Measurements from ENCODE around the gene JAK2.

DNA sequence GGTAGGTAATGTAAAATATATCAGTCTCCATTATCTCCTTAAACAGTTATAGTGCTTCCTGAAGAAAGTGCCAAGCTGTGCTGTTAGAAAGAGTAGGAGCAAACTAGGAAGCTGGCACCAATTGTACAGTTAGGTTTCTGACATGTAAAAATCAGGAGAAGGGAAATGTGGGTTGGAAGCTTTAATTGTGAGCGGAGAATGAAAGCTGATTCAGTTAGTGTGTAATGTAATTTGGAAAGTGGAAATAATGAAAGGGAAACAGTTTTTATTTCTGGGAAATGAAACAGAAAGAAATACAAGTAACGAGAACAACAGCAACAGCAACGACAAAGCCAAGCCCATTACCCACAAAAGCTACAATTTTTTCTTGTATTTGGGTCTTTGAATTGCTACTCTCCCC, 48.8 kb upstream of the JAK2 start:
- no peak for TF ChIP-seq NRF1 (conservative IDR thresholded peaks at IDR 0.05 in 1 of 2, IDR thresholded peaks at IDR 0.05 in 1 of 2)
- TF ChIP-seq, protein P1, sequence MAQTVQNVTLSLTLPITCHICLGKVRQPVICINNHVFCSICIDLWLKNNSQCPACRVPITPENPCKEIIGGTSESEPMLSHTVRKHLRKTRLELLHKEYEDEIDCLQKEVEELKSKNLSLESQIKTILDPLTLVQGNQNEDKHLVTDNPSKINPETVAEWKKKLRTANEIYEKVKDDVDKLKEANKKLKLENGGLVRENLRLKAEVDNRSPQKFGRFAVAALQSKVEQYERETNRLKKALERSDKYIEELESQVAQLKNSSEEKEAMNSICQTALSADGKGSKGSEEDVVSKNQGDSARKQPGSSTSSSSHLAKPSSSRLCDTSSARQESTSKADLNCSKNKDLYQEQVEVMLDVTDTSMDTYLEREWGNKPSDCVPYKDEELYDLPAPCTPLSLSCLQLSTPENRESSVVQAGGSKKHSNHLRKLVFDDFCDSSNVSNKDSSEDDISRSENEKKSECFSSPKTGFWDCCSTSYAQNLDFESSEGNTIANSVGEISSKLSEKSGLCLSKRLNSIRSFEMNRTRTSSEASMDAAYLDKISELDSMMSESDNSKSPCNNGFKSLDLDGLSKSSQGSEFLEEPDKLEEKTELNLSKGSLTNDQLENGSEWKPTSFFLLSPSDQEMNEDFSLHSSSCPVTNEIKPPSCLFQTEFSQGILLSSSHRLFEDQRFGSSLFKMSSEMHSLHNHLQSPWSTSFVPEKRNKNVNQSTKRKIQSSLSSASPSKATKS (CRISPR knock-in tag; IDR thresholded peaks at IDR 0.05) = no peak
